ENCODE data around the gene PDZK1. TPM values are rescaled to one million over a fixed set of nuclear protein-coding genes. Genes with fewer than 3 reads are reported as not detected.

PDZK1 gene
- total RNA-seq, 2 experiments from 2014 or later, result not detected

GRCh38 chr1:145701306-145701862 is 5.8 kb downstream of the PDZK1 start:
- no peak for ATAC-seq
- Mint-ChIP-seq H3K36me3 (ENCODE audit: low read depth) (no peaks in the 10 kb centered on the region), H3K9me3 (no peaks in the 10 kb centered on the region), H3K27ac (no peak overlapping the region), H3K4me1 (ENCODE audit: low read depth) (no peaks in the 10 kb centered on the region), H3K4me3 (no peak overlapping the region), H3K27me3 (no peaks in the 10 kb centered on the region)
- intact Hi-C loops (cut with micrococcal nuclease), result no loop called here
- ChIA-PET CTCF (no interaction called here), POLR2A (no interaction called here)
- TF ChIP-seq CTCF (IDR thresholded peaks at IDR 0.05), result no peak
- no peak for DNase-seq

- ChIA-PET CTCF (interaction anchor here (1.5 kb wide), 1 partner anchor 24 kb away, joined by 5 read pairs; no protein-coding TSS in a partner anchor), POLR2A (no interaction called here)
- Mint-ChIP-seq H3K9me3 (no peaks in the 10 kb centered on the region), H3K4me3 (no peak overlapping the region), H3K4me1 (ENCODE audit: low read depth) (no peaks in the 10 kb centered on the region), H3K36me3 (ENCODE audit: low read depth) (no peaks in the 10 kb centered on the region), H3K27me3 (no peaks in the 10 kb centered on the region), H3K27ac (no peak overlapping the region)
- TF ChIP-seq CTCF (IDR thresholded peaks at IDR 0.05), result no peak
- no peak for ATAC-seq
- intact Hi-C loops (cut with micrococcal nuclease), result no loop called here
- no peak for DNase-seq
These were observed 10.6 kb downstream of the PDZK1 start for GRCh38 chr1:145696630-145696960.

- TF ChIP-seq CTCF (IDR thresholded peaks at IDR 0.05), result no peak
- DNase-seq (no peak), ATAC-seq (no peak)
- Mint-ChIP-seq H3K27me3 (no peaks in the 10 kb centered on the region), H3K27ac (no peak overlapping the region), H3K36me3 (ENCODE audit: low read depth) (no peaks in the 10 kb centered on the region), H3K4me1 (ENCODE audit: low read depth) (peaks cover 4% of the 10 kb centered on the region), H3K4me3 (no peak overlapping the region), H3K9me3 (no peaks in the 10 kb centered on the region)
- CTCF ChIA-PET, result interaction anchor here (1.5 to 1.6 kb wide), 2 partner anchors 24 to 62 kb away, joined by 3 to 5 read pairs; no protein-coding TSS in a partner anchor
- POLR2A ChIA-PET, result no interaction called here
- intact Hi-C loops (cut with micrococcal nuclease), result no loop called here
These were observed 11.1 kb downstream of the PDZK1 start for GRCh38 chr1:145695821-145696629.

DNA sequence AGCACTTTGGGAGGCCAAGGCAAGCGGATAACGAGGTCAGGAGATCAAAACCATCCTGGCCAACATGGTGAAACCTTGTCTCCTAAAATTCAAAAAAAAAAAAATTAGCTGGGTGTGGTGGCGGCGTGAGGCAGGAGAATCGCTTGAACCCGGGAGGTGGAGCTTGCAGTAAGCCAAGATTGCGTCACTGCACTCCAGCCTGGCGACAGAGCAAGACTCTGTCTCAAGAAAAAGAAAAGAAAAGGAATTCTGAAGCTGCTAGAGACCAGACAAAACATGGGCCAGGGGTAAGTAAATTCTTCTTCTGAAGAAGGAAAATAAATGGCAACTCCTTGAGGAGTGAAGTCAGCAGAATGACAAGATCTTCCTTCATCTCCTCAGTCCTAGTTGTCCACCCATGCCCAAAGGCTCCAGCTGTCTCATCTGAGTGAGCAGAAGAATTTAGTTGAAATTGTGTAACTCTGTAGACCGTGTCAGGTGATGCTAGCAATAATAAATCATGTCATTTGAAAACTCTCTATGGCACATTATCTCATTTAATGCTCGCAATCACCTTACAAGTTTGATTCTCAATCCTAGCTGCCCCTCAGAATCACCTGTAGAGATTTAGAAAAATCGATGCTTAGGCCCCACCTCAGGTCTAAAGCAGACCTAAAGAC is 14.3 kb downstream of the PDZK1 start:
- POLR2A ChIA-PET, result no interaction called here
- TF ChIP-seq CTCF (IDR thresholded peaks at IDR 0.05), result no peak
- H3K4me3 Mint-ChIP-seq, result no peak overlapping the region
- H3K27me3 Mint-ChIP-seq, result no peaks in the 10 kb centered on the region
- no peaks in the 10 kb centered on the region for H3K9me3 Mint-ChIP-seq
- intact Hi-C loops (cut with micrococcal nuclease), result no loop called here
- H3K27ac Mint-ChIP-seq, result no peak overlapping the region
- CTCF ChIA-PET, result interaction anchor here (3.6 kb wide), 1 partner anchor 28 kb away, joined by 13 read pairs; no protein-coding TSS in a partner anchor
- DNase-seq, result no peak
- ATAC-seq, result no peak
- peaks cover 27% of the 10 kb centered on the region for H3K4me1 Mint-ChIP-seq (ENCODE audit: low read depth)
- H3K36me3 Mint-ChIP-seq (ENCODE audit: low read depth), result no peaks in the 10 kb centered on the region

Measured in activated CD8-positive, alpha-beta T cell treated with anti-CD3 and anti-CD28 coated beads for 36 hours (primary cell).